GM18868 (cell line): ENCODE measurements around the gene GPC6.
A peak's percentile ranks its signal among the peaks of the same experiment; 100 is the strongest.
"Not testable (repeated sequence)": the region's sequence is repeated elsewhere in the genome, so short reads cannot be mapped to it uniquely, and the experiment has no call there.

Source experiments
- ATAC-seq: cut with Tn5 transposase; IDR thresholded peaks from one replicate; pipeline ENCODE4 v1.9.1; 2021; ENCODE audit warnings: mild to moderate bottlenecking, moderate library complexity; ENCODE audit not compliant: unreplicated experiment

GPC6 gene

GRCh38 chr13:94329754-94330551 is 1103.3 kb downstream of the GPC6 start:
- ATAC-seq: no peak

- no peak for ATAC-seq
Observed at GRCh38 chr13:94330552-94331071, 1104.0 kb downstream of the GPC6 start.

GRCh38 chr13:94331281-94331680 is 1104.7 kb downstream of the GPC6 start:
- ATAC-seq: no peak

GRCh38 chr13:94332359-94333096 is 1105.9 kb downstream of the GPC6 start:
- ATAC-seq: no peak

GRCh38 chr13:94333131-94333820 is 1106.7 kb downstream of the GPC6 start:
- no peak for ATAC-seq

- ATAC-seq: no peak
Observed at GRCh38 chr13:94335761-94336526, 1109.3 kb downstream of the GPC6 start.

- ATAC-seq: no peak
Observed at GRCh38 chr13:94339116-94339687, 1112.6 kb downstream of the GPC6 start.

- no peak for ATAC-seq
Observed at GRCh38 chr13:94342436-94343242, 1116.0 kb downstream of the GPC6 start.

- no peak for ATAC-seq
Observed at GRCh38 chr13:94343243-94343585, 1116.6 kb downstream of the GPC6 start.

GRCh38 chr13:94343687-94344086 is 1117.1 kb downstream of the GPC6 start:
- not testable (repeated sequence) for ATAC-seq

- ATAC-seq: no peak
Observed at GRCh38 chr13:94344126-94344818, 1117.7 kb downstream of the GPC6 start.

- ATAC-seq: peak; percentile 59
Observed at GRCh38 chr13:94345374-94346195, 1119.0 kb downstream of the GPC6 start.

- ATAC-seq: no peak
Observed at GRCh38 chr13:94346261-94347019, 1119.8 kb downstream of the GPC6 start.

GRCh38 chr13:94351292-94351990 is 1124.8 kb downstream of the GPC6 start:
- ATAC-seq: peak; percentile 70

- ATAC-seq: no peak
Observed at GRCh38 chr13:94352057-94352456, 1125.5 kb downstream of the GPC6 start.

- ATAC-seq: no peak
Observed at GRCh38 chr13:94353167-94353710, 1126.6 kb downstream of the GPC6 start.
